Activated T-cell treated with anti-CD3 and anti-CD28 coated beads, Interleukin-2, amount 50 U/mL, for 24 hours (primary cell): ENCODE data around the gene RNASE13.

Experiments
- DNase-seq: peaks from one replicate; pipeline ENCODE4 v3.0.0-alpha.2; 2020
- H3K27ac Mint-ChIP-seq: 2 replicates; pipeline ENCODE4 v1.8.0; 2020; ENCODE audit warnings: mild to moderate bottlenecking, mixed read lengths
- H3K27me3 Mint-ChIP-seq: 2 replicates; pipeline ENCODE4 v1.8.0; 2020; ENCODE audit warnings: mixed read lengths
- H3K36me3 Mint-ChIP-seq: 2 replicates; pipeline ENCODE4 v1.8.0; 2020; ENCODE audit warnings: low read depth, mixed read lengths
- H3K4me1 Mint-ChIP-seq: 2 replicates; pipeline ENCODE4 v1.8.0; 2020; ENCODE audit warnings: low read depth, mixed read lengths
- H3K4me3 Mint-ChIP-seq: 2 replicates; pipeline ENCODE4 v1.8.0; 2020; ENCODE audit warnings: mild to moderate bottlenecking, moderate library complexity, mixed read lengths
- H3K9me3 Mint-ChIP-seq: 2 replicates; pipeline ENCODE4 v1.8.0; 2020; ENCODE audit warnings: mixed read lengths

RNASE13 gene

GRCh38 chr14:21040370-21040925 is 5.8 kb upstream of the RNASE13 start:
- Mint-ChIP-seq H3K4me3 (no peak overlapping the region), H3K27ac (no peak overlapping the region), H3K4me1 (peaks cover 7% of the 10 kb centered on the region), H3K27me3 (peaks cover 10% of the 10 kb centered on the region), H3K36me3 (no peaks in the 10 kb centered on the region), H3K9me3 (no peaks in the 10 kb centered on the region)
- DNase-seq = no peak

- no peak overlapping the region for H3K27ac Mint-ChIP-seq
- no peaks in the 10 kb centered on the region for H3K36me3 Mint-ChIP-seq
- H3K9me3 Mint-ChIP-seq = no peaks in the 10 kb centered on the region
- peaks cover 10% of the 10 kb centered on the region for H3K27me3 Mint-ChIP-seq
- H3K4me1 Mint-ChIP-seq = peaks cover 7% of the 10 kb centered on the region
- DNase-seq = no peak
- no peak overlapping the region for H3K4me3 Mint-ChIP-seq
Observed at GRCh38 chr14:21039585-21040369, 5.2 kb upstream of the RNASE13 start.

GRCh38 chr14:21038441-21039422 is 4.1 kb upstream of the RNASE13 start:
- Mint-ChIP-seq H3K4me1 (no peaks in the 10 kb centered on the region), H3K36me3 (no peaks in the 10 kb centered on the region), H3K27ac (no peak overlapping the region), H3K9me3 (no peaks in the 10 kb centered on the region), H3K27me3 (peaks cover 8% of the 10 kb centered on the region), H3K4me3 (no peak overlapping the region)
- DNase-seq = no peak

GRCh38 chr14:21037156-21037555 is 2.5 kb upstream of the RNASE13 start:
- Mint-ChIP-seq H3K27me3 (no peaks in the 10 kb centered on the region), H3K36me3 (no peaks in the 10 kb centered on the region), H3K4me3 (no peak overlapping the region), H3K9me3 (no peaks in the 10 kb centered on the region), H3K27ac (no peak overlapping the region), H3K4me1 (no peaks in the 10 kb centered on the region)
- no peak for DNase-seq

- no peak for DNase-seq
- Mint-ChIP-seq H3K27ac (no peak overlapping the region), H3K36me3 (no peaks in the 10 kb centered on the region), H3K4me1 (no peaks in the 10 kb centered on the region), H3K4me3 (no peak overlapping the region), H3K9me3 (no peaks in the 10 kb centered on the region), H3K27me3 (no peaks in the 10 kb centered on the region)
Observed at GRCh38 chr14:21036751-21037150, 2.1 kb upstream of the RNASE13 start.

- no peaks in the 10 kb centered on the region for H3K4me1 Mint-ChIP-seq
- H3K9me3 Mint-ChIP-seq = no peaks in the 10 kb centered on the region
- no peaks in the 10 kb centered on the region for H3K27me3 Mint-ChIP-seq
- DNase-seq = no peak
- H3K4me3 Mint-ChIP-seq = no peak overlapping the region
- H3K36me3 Mint-ChIP-seq = no peaks in the 10 kb centered on the region
- H3K27ac Mint-ChIP-seq = no peak overlapping the region
Observed at GRCh38 chr14:21033133-21033698, 1.4 kb downstream of the RNASE13 start.

- Mint-ChIP-seq H3K4me1 (no peaks in the 10 kb centered on the region), H3K36me3 (no peaks in the 10 kb centered on the region)
Observed at GRCh38 chr14:21032326-21033132, 2.1 kb downstream of the RNASE13 start.

GRCh38 chr14:21030531-21030930 is 4.1 kb downstream of the RNASE13 start:
- Mint-ChIP-seq H3K27ac (no peak overlapping the region), H3K4me3 (no peak overlapping the region), H3K4me1 (no peaks in the 10 kb centered on the region), H3K36me3 (no peaks in the 10 kb centered on the region), H3K27me3 (no peaks in the 10 kb centered on the region), H3K9me3 (no peaks in the 10 kb centered on the region)
- no peak for DNase-seq

More at GRCh38 chr14:21032326-21033132, 2.1 kb downstream of the RNASE13 start:
- no peaks in the 10 kb centered on the region for H3K9me3 Mint-ChIP-seq
- DNase-seq = no peak
- H3K4me3 Mint-ChIP-seq = no peak overlapping the region
- H3K27ac Mint-ChIP-seq = no peak overlapping the region
- no peaks in the 10 kb centered on the region for H3K27me3 Mint-ChIP-seq

GRCh38 chr14:21029917-21030316 is 4.7 kb downstream of the RNASE13 start, which contains the start of gene TPPP2:
Gene TPPP2 (plus strand): TSS chr14:21030217. CDS start chr14:21030582, 365 bp downstream.
- H3K27ac Mint-ChIP-seq = no peak within 1 kb of the TSS
- H3K4me1 Mint-ChIP-seq = peaks cover 3% of the 10 kb centered on the region
- no peak for DNase-seq
- H3K4me3 Mint-ChIP-seq = no peak within 1 kb of the TSS
- no peaks in the 10 kb centered on the region for H3K36me3 Mint-ChIP-seq
- no peaks in the 10 kb centered on the region for H3K27me3 Mint-ChIP-seq
- H3K9me3 Mint-ChIP-seq = no peaks in the 10 kb centered on the region

GRCh38 chr14:21026988-21027315 is 7.7 kb downstream of the RNASE13 start:
- DNase-seq = no peak
- Mint-ChIP-seq H3K4me3 (no peak overlapping the region), H3K9me3 (no peaks in the 10 kb centered on the region), H3K27ac (no peak overlapping the region), H3K36me3 (no peaks in the 10 kb centered on the region), H3K27me3 (peaks cover 5% of the 10 kb centered on the region), H3K4me1 (peaks cover 17% of the 10 kb centered on the region)

GRCh38 chr14:21026274-21026987 is 8.2 kb downstream of the RNASE13 start:
- H3K36me3 Mint-ChIP-seq = no peaks in the 10 kb centered on the region
- H3K4me1 Mint-ChIP-seq = peaks cover 17% of the 10 kb centered on the region
- H3K9me3 Mint-ChIP-seq = no peaks in the 10 kb centered on the region
- no peak for DNase-seq
- H3K27me3 Mint-ChIP-seq = peaks cover 5% of the 10 kb centered on the region
- H3K27ac Mint-ChIP-seq = no peak overlapping the region
- H3K4me3 Mint-ChIP-seq = no peak overlapping the region

- H3K27ac Mint-ChIP-seq = no peak overlapping the region
- H3K36me3 Mint-ChIP-seq = no peaks in the 10 kb centered on the region
- H3K27me3 Mint-ChIP-seq = peaks cover 5% of the 10 kb centered on the region
- no peak for DNase-seq
- H3K4me1 Mint-ChIP-seq = peaks cover 17% of the 10 kb centered on the region
- H3K4me3 Mint-ChIP-seq = peak overlapping the region; percentile 72
- no peaks in the 10 kb centered on the region for H3K9me3 Mint-ChIP-seq
Observed at GRCh38 chr14:21025371-21026273, 9.0 kb downstream of the RNASE13 start.
